Upper lobe of right lung (tissue), 1 donor: Measurements from ENCODE around the gene ZNF66. TPM values are rescaled to one million over a fixed set of nuclear protein-coding genes. Genes with fewer than 3 reads are reported as not detected.
"Not testable (repeated sequence)": the region's sequence is repeated elsewhere in the genome, so short reads cannot be mapped to it uniquely, and the experiment has no call there.

ENCODE experiments used
- ATAC-seq: fragments of 200-7000 bp; cut with Tn5 transposase; one replicate; pipeline ENCODE4 v1.9.1; 2020; ENCODE audit warnings: mild to moderate bottlenecking, moderate library complexity
- DNase-seq: peaks from one replicate; pipeline ENCODE4 v3.0.0-alpha.2; 2020
- H3K27ac ChIP-seq: fragments of 200-600 bp; one replicate; pipeline ENCODE4 v1.8.0; 2022
- H3K27me3 ChIP-seq: fragments of 200-600 bp; one replicate; pipeline ENCODE4 v1.8.0; 2022; ENCODE audit warnings: mild to moderate bottlenecking
- H3K36me3 ChIP-seq: fragments of 200-600 bp; one replicate; pipeline ENCODE4 v1.8.0; 2022
- H3K4me1 ChIP-seq: fragments of 200-600 bp; one replicate; pipeline ENCODE4 v1.8.0; 2022
- H3K4me3 ChIP-seq: fragments of 200-600 bp; one replicate; pipeline ENCODE4 v1.8.0; 2022; ENCODE audit warnings: mild to moderate bottlenecking
- H3K9me3 ChIP-seq: fragments of 200-600 bp; one replicate; pipeline ENCODE4 v1.8.0; 2022
- CTCF ChIP-seq: fragments of 200-600 bp; IDR thresholded peaks from one replicate; pipeline ENCODE4 v1.8.0; 2022; ENCODE audit warnings: antibody characterized with exemption
- intact Hi-C: fragments of 100-400 bp; cut with DNase I; formaldehyde crosslinking; loops from one replicate; pipeline ENCODE4 v1.11.0; 2022
- long read RNA-seq: library from polyadenylated mRNA; unstranded; transcript quantifications from one replicate; pipeline ENCODE4 v2.0.0, GENCODE V29; 2021
- total RNA-seq: library from RNA; stranded (reverse); fragmentation: NEBNext Ultra II Directional; extraction: Animal tissue kit (Norgen Biotek cat#: 25700); gene quantifications from one replicate; pipeline ENCODE4 v1.2.1, GENCODE V29; 2021
- donor health status: DM: no; HTN: yes; CAD: no; lungs with severe emphysema.

ZNF66 gene
- total RNA-seq: 6.7 TPM
- long read RNA-seq, partial matches to known transcripts: 0 of 4 reads
- long read RNA-seq, other reads (novel, unspliced or antisense): 2 of 4 reads

- peak within 1 kb of the TSS; percentile 70 for H3K27ac ChIP-seq
- intact Hi-C loops: no loop called here
- H3K9me3 ChIP-seq: no peaks in the 10 kb centered on the region
Measured at GRCh38 chr19:20776083-20777076, at the start of gene ZNF66. Gene ZNF66 (plus strand): TSS chr19:20776304. CDS start chr19:20776448, 144 bp downstream.

GRCh38 chr19:20750169-20750568 lies 25.9 kb upstream of the ZNF66 start:
- peak overlapping the region; percentile 24 for H3K27ac ChIP-seq
- H3K27me3 ChIP-seq, H3K36me3 ChIP-seq, H3K4me1 ChIP-seq, intact Hi-C loops, ATAC-seq, H3K9me3 ChIP-seq: not testable (repeated sequence)
- peak; percentile 71 for DNase-seq
- H3K4me3 ChIP-seq: peak overlapping the region; percentile 26

More at GRCh38 chr19:20776083-20777076, at the start of gene ZNF66:
- DNase-seq (peak; percentile 95), ATAC-seq (peak; percentile 100)
- H3K36me3 ChIP-seq: no peaks in the 10 kb centered on the region
- no peak for TF ChIP-seq CTCF
- H3K4me1 ChIP-seq: peaks cover 3% of the 10 kb centered on the region
- no peaks in the 10 kb centered on the region for H3K27me3 ChIP-seq
- peak within 1 kb of the TSS; percentile 94 for H3K4me3 ChIP-seq

GRCh38 chr19:20752291-20752690 lies 23.8 kb upstream of the ZNF66 start:
- intact Hi-C loops, ATAC-seq, H3K27ac ChIP-seq, H3K9me3 ChIP-seq, H3K36me3 ChIP-seq, H3K4me3 ChIP-seq, H3K27me3 ChIP-seq, DNase-seq, H3K4me1 ChIP-seq: not testable (repeated sequence)

- H3K4me3 ChIP-seq, H3K9me3 ChIP-seq, intact Hi-C loops, H3K27me3 ChIP-seq, H3K27ac ChIP-seq, H3K4me1 ChIP-seq, ATAC-seq, DNase-seq, H3K36me3 ChIP-seq: not testable (repeated sequence)
Measured at GRCh38 chr19:20769225-20769736, 6.8 kb upstream of the ZNF66 start.

- intact Hi-C loops: no loop called here
- Histone ChIP-seq H3K27me3 (no peaks in the 10 kb centered on the region), H3K36me3 (no peaks in the 10 kb centered on the region), H3K4me3 (no peak overlapping the region), H3K27ac (no peak overlapping the region), H3K9me3 (no peaks in the 10 kb centered on the region), H3K4me1 (no peaks in the 10 kb centered on the region)
- ATAC-seq: no peak
- no peak for TF ChIP-seq CTCF
- no peak for DNase-seq
Measured at GRCh38 chr19:20787786-20788185, 11.7 kb downstream of the ZNF66 start.

GRCh38 chr19:20791806-20792205 lies 15.7 kb downstream of the ZNF66 start:
- no peaks in the 10 kb centered on the region for H3K36me3 ChIP-seq
- ATAC-seq (no peak), DNase-seq (no peak)
- intact Hi-C loops: no loop called here
- H3K27me3 ChIP-seq: no peaks in the 10 kb centered on the region
- H3K4me1 ChIP-seq: no peaks in the 10 kb centered on the region
- H3K4me3 ChIP-seq: no peak overlapping the region
- H3K27ac ChIP-seq: no peak overlapping the region
- TF ChIP-seq CTCF: no peak
- H3K9me3 ChIP-seq: no peaks in the 10 kb centered on the region

GRCh38 chr19:20806311-20807262 lies 30.5 kb downstream of the ZNF66 start:
- DNase-seq, ATAC-seq, H3K4me3 ChIP-seq, H3K4me1 ChIP-seq, H3K27ac ChIP-seq, H3K36me3 ChIP-seq, H3K27me3 ChIP-seq, intact Hi-C loops: not testable (repeated sequence)
- H3K9me3 ChIP-seq: peaks cover 47% of the 10 kb centered on the region
